GM18519 (cell line): ENCODE measurements around the gene SIGLEC14.
"Not testable (repeated sequence)": the region's sequence is repeated elsewhere in the genome, so short reads cannot be mapped to it uniquely, and the experiment has no call there.

ENCODE experiments used
- ATAC-seq: cut with Tn5 transposase; IDR thresholded peaks from one replicate; pipeline ENCODE4 v1.9.1; 2021; ENCODE audit warnings: mild to moderate bottlenecking, moderate library complexity; ENCODE audit not compliant: unreplicated experiment, low FRiP score

The SIGLEC14 gene

DNA sequence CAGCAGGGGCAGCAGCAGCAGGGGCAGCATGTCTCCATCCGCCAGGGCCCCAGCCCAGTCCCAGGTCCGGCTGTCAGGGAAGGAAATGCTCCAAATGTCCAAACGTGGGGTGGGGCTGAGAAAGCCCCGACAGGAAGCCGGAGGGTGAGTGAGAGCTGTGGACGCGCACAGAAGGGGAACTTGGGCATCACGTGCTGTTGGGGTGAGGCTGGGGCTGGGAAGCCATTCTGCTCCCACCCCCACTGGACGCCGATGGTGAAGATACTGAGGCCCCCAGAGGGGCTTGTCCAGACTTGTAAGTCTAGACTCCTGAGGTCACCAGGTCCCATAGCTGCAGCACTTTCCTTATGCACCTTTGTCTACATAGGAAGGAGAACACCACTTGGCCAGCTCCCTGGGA lies at the start of gene SIGLEC14:
SIGLEC14 (minus strand) TSS at position 96 of the 400 bp plus-strand sequence; CDS start at position 30, 66 bp downstream.
- not testable (repeated sequence) for ATAC-seq

- ATAC-seq = no peak
Measured at GRCh38 chr19:51695702-51696315, 49.2 kb upstream of the SIGLEC14 start.

DNA sequence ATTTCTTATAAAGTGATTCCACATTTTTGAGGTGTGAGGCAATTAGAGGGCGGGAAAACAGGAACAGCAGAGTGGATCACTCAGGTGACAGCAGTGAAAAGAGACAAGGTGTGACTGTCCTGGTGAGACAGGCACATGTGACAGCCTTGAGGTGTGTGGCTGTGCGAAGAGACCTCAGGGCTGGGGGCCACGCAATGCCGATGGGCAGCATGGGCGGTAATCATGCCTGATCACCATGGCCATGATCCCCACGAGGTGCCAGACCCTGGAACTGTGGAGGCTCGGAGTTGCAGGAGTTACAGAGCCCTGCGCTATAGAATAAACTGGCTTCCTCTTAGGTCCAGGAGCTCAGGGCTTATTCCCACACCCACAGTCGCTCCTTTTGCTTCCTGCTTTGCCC lies 48.5 kb upstream of the SIGLEC14 start:
- no peak for ATAC-seq

DNA sequence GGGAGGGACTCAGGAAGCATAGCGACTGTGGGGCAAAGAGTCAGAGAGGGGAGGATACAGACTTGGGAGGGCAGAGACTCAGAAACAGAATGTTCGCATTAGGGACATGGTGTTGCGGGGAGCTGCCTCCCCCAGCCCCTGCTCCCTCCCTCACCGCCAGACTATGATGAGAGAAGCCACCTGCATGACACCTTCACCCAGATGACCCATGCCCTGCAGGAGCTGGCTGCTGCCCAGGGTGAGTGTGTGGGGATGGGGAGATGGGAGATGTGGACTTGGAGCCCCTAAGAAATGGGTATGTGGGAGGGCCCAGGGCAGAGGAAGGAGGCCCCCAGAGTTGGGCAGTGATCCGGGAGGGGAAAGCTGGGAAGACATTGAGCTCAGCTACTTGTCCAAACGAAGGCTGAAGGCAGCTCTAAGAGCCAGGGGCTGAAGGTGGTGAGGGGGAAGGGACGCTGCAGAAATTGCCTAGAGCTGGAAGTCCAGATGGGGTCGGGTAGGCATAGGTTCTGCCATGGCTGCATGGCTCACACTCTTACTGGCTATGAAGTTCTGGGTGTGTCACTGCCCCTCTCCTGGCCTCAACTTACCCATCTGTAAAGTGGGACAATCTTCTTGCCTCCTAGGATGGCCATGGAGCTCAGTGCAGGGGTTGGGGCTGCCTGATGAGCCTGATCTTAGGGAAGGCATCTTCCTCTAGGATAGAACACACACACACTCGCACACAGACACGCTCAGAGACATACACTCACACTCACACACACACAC lies 47.9 kb upstream of the SIGLEC14 start:
- ATAC-seq = no peak

DNA sequence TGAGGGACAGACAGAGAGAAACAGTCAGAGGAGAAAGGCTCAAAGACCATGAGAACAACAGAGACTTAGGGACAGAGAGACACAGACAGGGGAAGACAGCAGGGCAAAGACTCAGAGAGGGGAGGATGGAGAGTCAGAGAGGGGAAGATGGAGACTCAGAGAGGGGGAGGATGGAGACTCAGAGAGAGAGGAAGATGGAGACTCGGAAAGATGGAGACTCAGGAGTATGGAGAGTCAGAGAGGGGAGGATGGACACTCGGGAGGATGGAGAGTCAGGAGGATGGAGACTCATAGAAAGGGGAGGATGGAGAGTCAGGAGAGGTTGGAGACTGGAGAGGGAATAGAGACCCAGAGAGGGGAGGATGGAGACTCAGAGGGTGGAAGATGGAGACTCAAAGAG lies 47.2 kb upstream of the SIGLEC14 start:
- ATAC-seq = no peak

- no peak for ATAC-seq
Measured at GRCh38 chr19:51693260-51693659, 46.6 kb upstream of the SIGLEC14 start, which contains the start of gene SPACA6. TSS of gene SPACA6 (plus strand) at chr19:51693330. CDS start at chr19:51693527, 197 bp downstream.

GRCh38 chr19:51692468-51692867 lies 45.8 kb upstream of the SIGLEC14 start:
- ATAC-seq = no peak

DNA sequence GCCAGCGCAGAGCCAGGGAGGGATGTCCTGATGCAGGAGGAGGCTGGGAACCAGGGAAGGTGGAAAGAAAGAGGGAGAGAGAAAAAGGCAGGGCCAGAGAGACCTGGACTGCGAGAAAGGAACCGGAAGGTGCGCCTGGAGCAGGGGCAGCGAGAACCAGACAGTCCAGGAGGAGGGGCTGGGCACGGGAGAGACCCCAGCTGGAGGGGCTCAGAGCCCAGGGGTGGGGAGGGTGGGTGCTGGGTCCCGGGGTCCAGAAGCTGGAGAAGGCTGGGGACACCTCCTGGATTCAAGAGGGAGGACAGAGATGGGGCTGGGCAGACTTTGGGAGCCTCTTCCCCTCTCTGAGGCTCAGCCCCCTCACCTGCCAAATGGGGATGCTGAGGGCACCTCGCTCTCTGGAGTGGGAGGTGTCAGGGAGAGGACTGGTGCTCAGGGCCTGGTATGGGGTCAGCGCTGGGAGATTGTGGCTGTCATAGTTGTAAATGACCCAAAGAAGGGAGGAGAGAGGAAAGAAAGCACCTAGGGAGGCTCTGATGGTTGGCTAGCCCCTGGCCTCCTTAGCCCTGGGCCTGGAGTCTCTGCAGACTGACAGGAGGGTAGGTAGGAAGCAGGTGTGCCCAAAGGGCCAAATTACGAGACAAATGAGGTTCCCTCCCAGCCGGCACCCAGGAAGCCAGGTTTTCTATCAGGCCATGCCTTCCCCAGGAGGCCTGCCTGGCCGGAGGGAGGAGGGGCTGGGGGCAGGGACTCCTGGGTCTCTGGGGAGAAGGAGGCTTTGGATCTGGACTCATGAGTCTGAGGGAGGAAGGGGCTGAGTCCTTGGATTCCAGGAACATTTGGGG lies 45.2 kb upstream of the SIGLEC14 start:
- ATAC-seq = no peak

DNA sequence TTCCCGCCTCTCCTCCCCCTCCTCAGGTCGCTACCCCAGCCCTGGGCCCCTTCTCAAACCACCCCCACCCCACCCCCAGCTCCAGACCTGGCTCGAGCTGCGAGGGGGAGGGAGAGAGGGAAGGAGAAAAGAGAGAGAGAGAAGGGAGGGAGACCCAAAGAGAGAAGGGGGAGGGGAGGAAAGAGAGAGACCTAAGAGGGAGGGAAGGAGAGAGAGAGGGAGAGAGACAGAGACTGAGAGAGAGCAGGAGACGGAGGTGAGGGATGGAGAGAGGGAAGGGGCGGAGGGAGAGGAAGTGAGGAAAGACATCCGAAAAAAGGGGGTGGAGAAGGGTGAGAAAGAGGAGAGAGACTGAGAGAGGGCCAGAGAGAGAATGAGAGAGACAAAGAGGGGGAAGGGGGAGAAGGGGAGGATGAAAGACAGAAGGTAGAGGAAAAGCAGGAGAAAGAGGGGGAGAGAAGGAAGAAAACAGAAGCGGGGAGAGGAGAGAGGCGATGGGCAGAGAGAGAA lies 44.5 kb upstream of the SIGLEC14 start:
- ATAC-seq = no peak

DNA sequence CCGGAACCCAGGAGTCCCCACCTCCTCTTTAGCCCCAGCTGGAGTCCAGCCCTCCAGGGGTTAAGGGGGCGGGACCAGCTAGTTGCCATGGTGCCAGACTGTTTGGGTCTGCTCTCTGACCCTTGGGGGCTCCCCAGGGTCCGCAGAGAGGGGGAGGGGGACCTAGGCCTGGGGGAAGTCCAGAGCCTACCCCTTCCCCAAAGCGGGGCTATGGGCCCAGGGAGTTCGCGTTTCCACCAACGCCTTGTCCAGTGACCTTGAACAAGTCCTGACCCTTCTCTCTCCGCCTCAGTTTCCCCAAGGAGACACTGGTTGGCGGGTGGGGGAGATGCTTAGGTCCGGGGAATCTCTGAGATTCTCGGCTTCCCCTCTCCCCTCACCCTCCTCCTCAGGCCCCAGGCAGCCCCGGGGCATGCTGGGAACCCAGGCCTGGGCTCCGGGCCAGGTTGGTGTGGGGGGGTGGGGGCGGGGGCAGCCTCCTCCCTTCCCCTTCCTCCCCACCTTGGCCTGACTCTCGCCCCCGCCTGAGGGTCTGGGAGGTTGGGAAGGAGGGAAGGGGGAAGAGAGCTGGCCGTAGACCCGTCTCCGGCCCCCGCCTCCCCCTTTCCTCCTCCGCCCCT lies 43.9 kb upstream of the SIGLEC14 start:
- no peak for ATAC-seq

DNA sequence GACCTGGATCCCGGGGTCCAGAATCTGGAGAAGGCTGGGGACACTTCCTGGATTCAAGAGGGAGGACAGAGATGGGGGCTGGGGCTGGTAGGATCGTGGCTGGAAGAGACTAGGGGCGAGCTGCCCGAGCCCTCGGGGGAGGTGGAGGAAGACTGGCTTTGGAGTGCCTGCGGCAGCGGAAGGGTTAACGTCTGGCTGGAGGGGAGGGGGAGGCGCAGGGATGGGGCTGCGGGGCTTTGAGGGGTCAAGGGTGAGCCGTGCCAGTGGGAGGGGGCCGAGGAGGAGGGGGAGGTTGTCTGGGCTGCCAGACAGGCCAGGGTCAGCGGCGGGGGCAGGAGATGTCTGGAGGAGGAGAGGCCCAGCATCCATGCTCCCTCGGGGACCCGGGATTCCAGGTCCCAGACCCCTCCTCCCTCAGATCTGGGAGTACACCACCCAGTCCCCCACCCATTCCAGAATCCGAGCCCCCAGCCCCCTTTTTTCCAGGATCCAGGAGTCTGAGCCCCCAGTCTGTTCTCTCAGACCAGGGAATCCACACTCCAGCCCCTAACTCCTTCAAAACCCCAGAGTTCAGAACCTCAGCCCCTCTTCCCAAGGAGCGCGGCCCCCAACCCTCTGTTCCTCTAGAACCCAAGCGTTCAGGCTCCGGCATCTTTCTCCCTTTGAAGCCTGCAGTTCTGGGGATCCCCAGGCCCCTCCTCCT lies 43.3 kb upstream of the SIGLEC14 start:
- ATAC-seq = no peak

- no peak for ATAC-seq
Measured at GRCh38 chr19:51688671-51689571, 42.3 kb upstream of the SIGLEC14 start.

DNA sequence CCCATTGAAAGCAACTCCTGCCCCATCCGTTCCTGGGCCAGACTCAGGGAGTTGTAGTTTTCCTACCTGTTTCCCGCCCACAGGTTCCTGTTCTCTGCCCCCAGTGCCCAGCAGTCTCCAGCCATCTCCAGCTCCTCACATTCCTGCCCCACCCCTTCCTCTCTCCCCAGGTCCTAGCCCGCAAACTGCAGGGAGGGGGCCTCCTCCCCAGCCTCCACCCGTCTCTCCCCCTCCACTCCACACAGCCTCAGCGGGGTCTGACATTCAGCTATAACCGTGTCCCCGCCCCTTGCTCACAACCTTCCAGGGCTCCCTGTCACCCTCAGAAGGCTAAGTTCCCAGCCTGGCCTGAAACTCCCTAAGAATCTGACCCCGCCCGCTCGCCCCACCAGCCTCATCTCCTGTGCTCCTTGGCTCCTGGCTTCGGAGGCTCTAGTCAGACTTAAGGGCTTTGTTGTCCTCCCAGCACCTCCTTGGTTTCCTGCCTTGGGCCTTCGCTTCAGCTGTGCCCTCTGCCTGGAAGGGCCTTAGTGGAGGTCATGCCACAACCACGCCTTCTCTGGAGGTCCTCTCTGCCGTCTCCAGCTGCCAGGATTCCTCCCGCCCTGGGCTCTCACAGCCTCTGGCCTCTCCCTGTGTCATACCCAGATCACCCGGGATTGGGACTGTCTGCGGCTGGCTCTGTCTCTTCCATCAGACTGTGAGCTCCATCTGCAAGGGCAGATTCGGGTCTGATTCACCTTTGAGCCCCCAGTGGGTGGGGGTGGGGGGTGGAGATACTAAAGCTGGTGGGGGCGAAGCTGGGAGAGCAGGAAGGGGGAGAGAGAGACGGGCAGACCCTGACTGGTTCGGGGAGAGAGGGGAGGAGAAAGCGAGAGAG lies 41.4 kb upstream of the SIGLEC14 start:
- ATAC-seq = no peak

- no peak for ATAC-seq
Measured at GRCh38 chr19:51686171-51686570, 39.5 kb upstream of the SIGLEC14 start.

DNA sequence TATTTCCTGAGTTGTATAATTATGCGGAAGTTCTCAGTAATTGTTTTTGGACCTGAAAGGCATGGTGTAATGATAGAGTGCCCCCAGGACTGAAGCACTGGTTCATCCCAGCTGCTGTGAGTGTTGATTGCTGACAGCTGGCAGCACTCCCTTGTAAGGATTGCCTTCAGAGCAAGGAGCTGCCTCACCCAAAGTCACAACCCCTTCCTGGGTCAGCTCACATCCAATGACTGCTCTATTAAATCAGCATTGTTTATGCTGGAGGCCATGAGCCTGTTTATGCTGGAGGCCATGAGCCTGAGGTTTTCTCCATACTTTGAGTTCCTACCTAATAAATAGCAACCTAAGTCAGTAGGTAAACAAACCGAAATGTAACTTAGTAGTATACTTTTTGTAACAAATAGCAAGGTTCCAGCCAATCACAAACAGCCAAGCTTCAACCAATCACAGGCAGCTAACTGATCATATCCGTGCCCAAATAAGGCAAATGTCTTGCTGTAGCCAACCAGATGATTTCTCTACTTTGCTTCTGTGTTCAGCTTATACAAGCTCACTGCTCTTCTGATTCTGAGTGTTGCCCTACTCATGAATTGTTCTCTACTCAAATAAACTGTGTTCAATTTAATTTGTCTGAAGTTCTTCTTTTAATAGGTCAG lies 34.8 kb upstream of the SIGLEC14 start:
- ATAC-seq = no peak

- ATAC-seq = no peak
Measured at GRCh38 chr19:51680474-51680873, 33.8 kb upstream of the SIGLEC14 start.

- ATAC-seq = no peak
Measured at GRCh38 chr19:51676566-51677083, 30.0 kb upstream of the SIGLEC14 start.
